Panc1 (cell line): Measurements from ENCODE around the gene KBTBD8. TPM values are rescaled to one million over a fixed set of nuclear protein-coding genes. Genes with fewer than 3 reads are reported as not detected.

ENCODE experiments used
- ATAC-seq: fragments of 200-7000 bp; cut with Tn5 transposase; 2 replicates; pipeline ENCODE4 v1.9.1; 2020; ENCODE audit warnings: mild to moderate bottlenecking, moderate library complexity
- BruUV-seq: library from RNA; stranded (reverse); fragments of 400-500 nt; replicated peaks from 2 replicates; lab custom pipeline; 2021; lab: Mats Ljungman, UMichigan
- CTCF ChIA-PET: fragments of 300-600 bp; sonication (Branson Sonifier 250); formaldehyde crosslinking; loops from one replicate; lab custom pipeline; 2022; ENCODE audit warnings: antibody characterized with exemption; lab: Charles Lee
- POLR2A ChIA-PET: fragments of 300-600 bp; sonication (Branson Sonifier 250); formaldehyde crosslinking; loops from one replicate; lab custom pipeline; 2022; ENCODE audit warnings: antibody characterized with exemption; lab: Charles Lee
- DNase-seq: peaks from one replicate; pipeline ENCODE4 v3.0.0-alpha.2; 2010; ENCODE audit warnings: low read depth, low spot score
- H3K27ac ChIP-seq: 2 replicates; pipeline ENCODE4 v1.5.1; 2011; ENCODE audit warnings: mild to moderate bottlenecking, low read length, inconsistent platforms
- H3K27me3 ChIP-seq: fragments of 200-500 bp; sonication (Bioruptor generic); 2 replicates; pipeline ENCODE4 v1.6.0; 2014; ENCODE audit warnings: low read length, inconsistent platforms; ENCODE audit not compliant: control insufficient read depth, insufficient read depth
- H3K36me3 ChIP-seq: fragments of 200-500 bp; sonication (Bioruptor generic); 2 replicates; pipeline ENCODE4 v1.5.1; 2014; ENCODE audit warnings: inconsistent platforms, mild to moderate bottlenecking, low read length, moderate library complexity; ENCODE audit not compliant: control insufficient read depth, insufficient read depth
- H3K4me1 ChIP-seq: 2 replicates; pipeline ENCODE4 v1.5.1; 2011; ENCODE audit warnings: inconsistent platforms, mild to moderate bottlenecking, low read length, moderate library complexity; ENCODE audit not compliant: control insufficient read depth, insufficient read depth
- H3K4me3 ChIP-seq, 2 experiments: 2 replicates each; pipeline ENCODE4 v1.5.1; 2011 to 2012; ENCODE audit warnings: low read depth in 2 of 2, low read length in 2 of 2, mild to moderate bottlenecking in 2 of 2, inconsistent platforms in 1 of 2, moderate library complexity in 1 of 2
- H3K9me3 ChIP-seq: fragments of 200-500 bp; sonication (Bioruptor generic); 2 replicates; pipeline ENCODE4 v1.5.1; 2014; ENCODE audit warnings: low read depth, mild to moderate bottlenecking, inconsistent platforms, low read length, moderate library complexity; ENCODE audit not compliant: control insufficient read depth, insufficient read depth
- POLR2AphosphoS5 ChIP-seq: IDR thresholded peaks from 2 replicates; pipeline ENCODE4 v1.6.1; 2012; ENCODE audit warnings: mild to moderate bottlenecking, low read depth, low read length, moderate library complexity
- SIN3A ChIP-seq: IDR thresholded peaks from 2 replicates; pipeline ENCODE4 v1.6.1; 2012; ENCODE audit warnings: low read depth, mild to moderate bottlenecking, low read length, moderate library complexity, borderline replicate concordance; ENCODE audit not compliant: insufficient read depth
- TCF7L2 ChIP-seq: IDR thresholded peaks from 2 replicates; pipeline ENCODE4 v1.6.1; 2011; ENCODE audit warnings: mild to moderate bottlenecking, low read depth, low read length, inconsistent platforms
- in situ Hi-C: cut with HindIII; loops from 2 replicates; pipeline ENCODE4 v1.10.0; 2016; ENCODE audit warnings: low sequenced_read_pairs, low pct_unique_long_range_greater_than_20kb
- intact Hi-C: fragments of 100-400 bp; cut with micrococcal nuclease; formaldehyde crosslinking; loops from one replicate; pipeline ENCODE4 v1.10.0; 2022; ENCODE audit not compliant: unreplicated experiment
- total RNA-seq: library from RNA; stranded (reverse); gene quantifications from one replicate; pipeline ENCODE4 v1.2.1, GENCODE V29; 2021; ENCODE audit not compliant: unreplicated experiment
- TF ChIP-seq, protein P1 (sequence below): fragments of 450-650 bp; IDR thresholded peaks from 2 replicates; pipeline ENCODE4 v1.5.1; 2017; ENCODE audit warnings: mild to moderate bottlenecking
- TF ChIP-seq, protein P2 (sequence below), 2 experiments: IDR thresholded peaks; 2 replicates each; pipeline ENCODE4 v1.6.1; 2011 to 2012; ENCODE audit warnings: low read depth in 2 of 2, control low read depth in 1 of 2, low read length in 1 of 2, mild to moderate bottlenecking in 1 of 2, moderate library complexity in 1 of 2; ENCODE audit not compliant: insufficient read depth in 1 of 2

Gene KBTBD8
- total RNA-seq, 1 experiment from 2014 or later = 0.98 TPM

DNA sequence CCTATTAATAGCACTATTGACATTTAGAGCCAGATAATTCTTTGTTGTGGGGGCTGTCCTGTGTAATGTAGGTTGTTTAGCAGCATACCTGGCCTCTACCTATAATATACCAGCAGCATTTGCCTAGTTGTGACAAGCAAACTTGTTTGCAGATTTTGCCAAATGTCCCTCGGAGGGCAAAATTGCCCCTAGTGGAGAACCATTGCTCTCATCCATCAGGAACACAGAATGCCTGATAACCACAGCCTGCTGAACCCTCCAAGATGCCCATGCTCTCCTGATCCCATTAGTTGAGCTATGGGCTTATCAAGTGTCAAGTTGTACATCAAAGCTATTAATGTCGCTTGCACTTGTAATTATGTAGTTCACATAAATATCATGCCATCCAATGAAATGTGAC lies 15.0 kb upstream of the KBTBD8 start:
- TF ChIP-seq POLR2AphosphoS5 (no peak), SIN3A (no peak), TCF7L2 (no peak)
- TF ChIP-seq, protein P1, sequence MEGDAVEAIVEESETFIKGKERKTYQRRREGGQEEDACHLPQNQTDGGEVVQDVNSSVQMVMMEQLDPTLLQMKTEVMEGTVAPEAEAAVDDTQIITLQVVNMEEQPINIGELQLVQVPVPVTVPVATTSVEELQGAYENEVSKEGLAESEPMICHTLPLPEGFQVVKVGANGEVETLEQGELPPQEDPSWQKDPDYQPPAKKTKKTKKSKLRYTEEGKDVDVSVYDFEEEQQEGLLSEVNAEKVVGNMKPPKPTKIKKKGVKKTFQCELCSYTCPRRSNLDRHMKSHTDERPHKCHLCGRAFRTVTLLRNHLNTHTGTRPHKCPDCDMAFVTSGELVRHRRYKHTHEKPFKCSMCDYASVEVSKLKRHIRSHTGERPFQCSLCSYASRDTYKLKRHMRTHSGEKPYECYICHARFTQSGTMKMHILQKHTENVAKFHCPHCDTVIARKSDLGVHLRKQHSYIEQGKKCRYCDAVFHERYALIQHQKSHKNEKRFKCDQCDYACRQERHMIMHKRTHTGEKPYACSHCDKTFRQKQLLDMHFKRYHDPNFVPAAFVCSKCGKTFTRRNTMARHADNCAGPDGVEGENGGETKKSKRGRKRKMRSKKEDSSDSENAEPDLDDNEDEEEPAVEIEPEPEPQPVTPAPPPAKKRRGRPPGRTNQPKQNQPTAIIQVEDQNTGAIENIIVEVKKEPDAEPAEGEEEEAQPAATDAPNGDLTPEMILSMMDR = no peak
- TF ChIP-seq, protein P2, sequence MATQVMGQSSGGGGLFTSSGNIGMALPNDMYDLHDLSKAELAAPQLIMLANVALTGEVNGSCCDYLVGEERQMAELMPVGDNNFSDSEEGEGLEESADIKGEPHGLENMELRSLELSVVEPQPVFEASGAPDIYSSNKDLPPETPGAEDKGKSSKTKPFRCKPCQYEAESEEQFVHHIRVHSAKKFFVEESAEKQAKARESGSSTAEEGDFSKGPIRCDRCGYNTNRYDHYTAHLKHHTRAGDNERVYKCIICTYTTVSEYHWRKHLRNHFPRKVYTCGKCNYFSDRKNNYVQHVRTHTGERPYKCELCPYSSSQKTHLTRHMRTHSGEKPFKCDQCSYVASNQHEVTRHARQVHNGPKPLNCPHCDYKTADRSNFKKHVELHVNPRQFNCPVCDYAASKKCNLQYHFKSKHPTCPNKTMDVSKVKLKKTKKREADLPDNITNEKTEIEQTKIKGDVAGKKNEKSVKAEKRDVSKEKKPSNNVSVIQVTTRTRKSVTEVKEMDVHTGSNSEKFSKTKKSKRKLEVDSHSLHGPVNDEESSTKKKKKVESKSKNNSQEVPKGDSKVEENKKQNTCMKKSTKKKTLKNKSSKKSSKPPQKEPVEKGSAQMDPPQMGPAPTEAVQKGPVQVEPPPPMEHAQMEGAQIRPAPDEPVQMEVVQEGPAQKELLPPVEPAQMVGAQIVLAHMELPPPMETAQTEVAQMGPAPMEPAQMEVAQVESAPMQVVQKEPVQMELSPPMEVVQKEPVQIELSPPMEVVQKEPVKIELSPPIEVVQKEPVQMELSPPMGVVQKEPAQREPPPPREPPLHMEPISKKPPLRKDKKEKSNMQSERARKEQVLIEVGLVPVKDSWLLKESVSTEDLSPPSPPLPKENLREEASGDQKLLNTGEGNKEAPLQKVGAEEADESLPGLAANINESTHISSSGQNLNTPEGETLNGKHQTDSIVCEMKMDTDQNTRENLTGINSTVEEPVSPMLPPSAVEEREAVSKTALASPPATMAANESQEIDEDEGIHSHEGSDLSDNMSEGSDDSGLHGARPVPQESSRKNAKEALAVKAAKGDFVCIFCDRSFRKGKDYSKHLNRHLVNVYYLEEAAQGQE (IDR thresholded peaks at IDR 0.05; ENCODE audit: insufficient read depth in 1 of 2, low read depth in 2 of 2, low read length in 1 of 2) = no peak
- H3K27ac ChIP-seq = no peak overlapping the region
- H3K4me3 ChIP-seq = no peak overlapping the region
- no peak for ATAC-seq
- H3K36me3 ChIP-seq = no peaks in the 10 kb centered on the region
- ChIA-PET POLR2A (no interaction called here), CTCF (no interaction called here)
- H3K9me3 ChIP-seq = no peaks in the 10 kb centered on the region
- DNase-seq = no peak
- H3K4me1 ChIP-seq = no peaks in the 10 kb centered on the region
- in situ Hi-C loops (no loop called here), intact Hi-C loops (no loop called here)
- peaks cover 4% of the 10 kb centered on the region; the same call in 1 of the 2 replicates for H3K27me3 ChIP-seq
- BruUV-seq = no TSS peak

DNA sequence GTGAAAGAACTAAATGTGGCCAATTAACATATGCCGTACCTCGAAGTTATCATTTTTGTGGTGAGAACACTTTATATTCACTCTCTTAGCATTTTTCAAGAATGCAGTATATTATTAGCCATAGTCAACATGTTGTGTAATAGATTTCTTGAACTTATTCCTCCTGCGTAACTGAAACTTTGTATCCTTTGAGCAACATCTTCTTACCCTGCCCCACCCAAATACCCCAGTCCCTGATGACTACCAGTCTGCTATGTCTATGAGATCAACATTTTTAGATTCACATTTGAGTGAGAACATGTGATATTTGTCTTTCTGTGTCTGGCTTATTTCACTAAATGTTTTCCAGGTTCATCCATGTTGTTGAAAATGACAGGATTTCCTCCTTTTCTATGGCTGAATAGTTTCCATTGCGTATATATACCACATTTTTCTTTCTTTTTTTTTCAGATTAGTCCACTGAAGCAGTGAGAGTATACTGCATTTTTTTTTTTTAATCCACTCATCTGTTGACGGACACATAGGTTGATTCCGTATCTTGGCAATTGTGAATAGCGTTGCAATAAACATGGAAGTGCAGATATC lies 12.7 kb upstream of the KBTBD8 start:
- ATAC-seq (no peak), DNase-seq (no peak)
- CTCF ChIA-PET = no interaction called here
- Histone ChIP-seq H3K9me3 (no peaks in the 10 kb centered on the region), H3K36me3 (no peaks in the 10 kb centered on the region), H3K4me3 (no peak overlapping the region), H3K27ac (no peak overlapping the region), H3K27me3 (peaks cover 4% of the 10 kb centered on the region; the same call in 1 of the 2 replicates), H3K4me1 (no peaks in the 10 kb centered on the region)
- no TSS peak for BruUV-seq
- POLR2A ChIA-PET = no interaction called here
- in situ Hi-C loops (no loop called here), intact Hi-C loops (no loop called here)
- TF ChIP-seq, protein P1 = no peak
